Keratinocyte (primary cell): ENCODE measurements around the gene FHAD1.

Source experiments
- EZH2 ChIP-seq: IDR thresholded peaks from one replicate; pipeline ENCODE4 v1.6.1; 2012; ENCODE audit warnings: inconsistent platforms, mild to moderate bottlenecking, low read length, moderate library complexity
- TF ChIP-seq, protein P1 (sequence below), 3 experiments: IDR thresholded peaks in 1 of 3; conservative IDR thresholded peaks in 1 of 3; optimal IDR thresholded peaks in 1 of 3; 2 replicates in 2 of 3; 3 replicates in 1 of 3; pipeline versions ENCODE3 to v1.5.1; 2011; ENCODE audit warnings: low read length in 3 of 3, mild to moderate bottlenecking in 3 of 3, moderate library complexity in 2 of 3, control low read depth in 1 of 3, inconsistent platforms in 1 of 3; ENCODE audit not compliant: insufficient read depth in 2 of 3; ENCODE audit errors: extremely low read depth in 1 of 3

- TF ChIP-seq, protein P1, sequence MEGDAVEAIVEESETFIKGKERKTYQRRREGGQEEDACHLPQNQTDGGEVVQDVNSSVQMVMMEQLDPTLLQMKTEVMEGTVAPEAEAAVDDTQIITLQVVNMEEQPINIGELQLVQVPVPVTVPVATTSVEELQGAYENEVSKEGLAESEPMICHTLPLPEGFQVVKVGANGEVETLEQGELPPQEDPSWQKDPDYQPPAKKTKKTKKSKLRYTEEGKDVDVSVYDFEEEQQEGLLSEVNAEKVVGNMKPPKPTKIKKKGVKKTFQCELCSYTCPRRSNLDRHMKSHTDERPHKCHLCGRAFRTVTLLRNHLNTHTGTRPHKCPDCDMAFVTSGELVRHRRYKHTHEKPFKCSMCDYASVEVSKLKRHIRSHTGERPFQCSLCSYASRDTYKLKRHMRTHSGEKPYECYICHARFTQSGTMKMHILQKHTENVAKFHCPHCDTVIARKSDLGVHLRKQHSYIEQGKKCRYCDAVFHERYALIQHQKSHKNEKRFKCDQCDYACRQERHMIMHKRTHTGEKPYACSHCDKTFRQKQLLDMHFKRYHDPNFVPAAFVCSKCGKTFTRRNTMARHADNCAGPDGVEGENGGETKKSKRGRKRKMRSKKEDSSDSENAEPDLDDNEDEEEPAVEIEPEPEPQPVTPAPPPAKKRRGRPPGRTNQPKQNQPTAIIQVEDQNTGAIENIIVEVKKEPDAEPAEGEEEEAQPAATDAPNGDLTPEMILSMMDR (optimal IDR thresholded peaks at IDR 0.05 in 1 of 3, IDR thresholded peaks at IDR 0.05 in 1 of 3, conservative IDR thresholded peaks at IDR 0.05 in 1 of 3; ENCODE audit: extremely low read depth in 1 of 3, insufficient read depth in 2 of 3, low read length in 3 of 3), result no peak
- TF ChIP-seq EZH2, result no peak
Measured at GRCh38 chr1:15362096-15362736, 115.2 kb downstream of the FHAD1 start.
